Right cardiac atrium (tissue), 5 donors: ENCODE data around the gene GPC5. TPM values are rescaled to one million over a fixed set of nuclear protein-coding genes. Genes with fewer than 3 reads are reported as not detected.

Experiments
- ATAC-seq, 2 donors: fragments of 200-7000 bp; cut with Tn5 transposase; one replicate each; pipeline versions ENCODE4 v1.8.0 to v1.9.1; 2020; ENCODE audit warnings: moderate library complexity in 2 of 2, mild to moderate bottlenecking in 1 of 2
- DNase-seq, 3 donors: peaks; one replicate each; pipeline ENCODE4 v3.0.0-alpha.2; 2020
- H3K27ac ChIP-seq: one replicate; pipeline ENCODE4 v1.5.1; 2013; ENCODE audit warnings: mild to moderate bottlenecking, low read length, control low read depth, moderate library complexity
- H3K27me3 ChIP-seq: one replicate; pipeline ENCODE4 v1.6.1; 2013; ENCODE audit not compliant: control insufficient read depth, insufficient read depth
- H3K4me1 ChIP-seq: one replicate; pipeline ENCODE4 v1.6.1; 2013; ENCODE audit warnings: low read length; ENCODE audit not compliant: control insufficient read depth, insufficient read depth
- H3K4me3 ChIP-seq: one replicate; pipeline ENCODE4 v1.5.1; 2013; ENCODE audit warnings: low read length, control low read depth
- H3K9me3 ChIP-seq: one replicate; pipeline ENCODE4 v1.6.1; 2013; ENCODE audit warnings: low read length; ENCODE audit not compliant: control insufficient read depth
- WGBS: extraction: QIAGEN DNeasy Blood & Tissue Kit; methylation state at CpG from one replicate; pipeline ENCODE4 v1.1.7; 2013; 5-methylcytosine and 5-hydroxymethylcytosine counted together
- intact Hi-C, 4 donors: fragments of 100-400 bp; cut with DNase I; formaldehyde crosslinking; loops; one replicate each; pipeline versions ENCODE4 v1.11.0 to v1.14.0; 2022 to 2023
- polyA plus RNA-seq: library from polyadenylated mRNA; stranded (reverse); fragments of 200-250 nt; gene quantifications from one replicate; pipeline ENCODE4 v1.2.3, GENCODE V29; 2013
- total RNA-seq, 4 donors: library from RNA; stranded (reverse); fragmentation: NEBNext Ultra II Directional; extraction: Animal tissue kit (Norgen Biotek cat#: 25700); gene quantifications; one replicate each; pipeline ENCODE4 v1.2.1, GENCODE V29; 2021
- donor health status: healthy with polysubstance abuse.
- donor health status: DM: no; HTN: yes; CAD: no.
- donor health status: DM: no; HTN: no; CAD: no.
- donor health status: DM: no; HTN: yes; CAD: no; lungs with severe emphysema.
- donor health status: DM: yes; HTN: yes; CAD: no.

GPC5 gene
- total and polyA plus RNA-seq, 5 donors: 0.99 to 4.3 (median 2.6) TPM

DNA sequence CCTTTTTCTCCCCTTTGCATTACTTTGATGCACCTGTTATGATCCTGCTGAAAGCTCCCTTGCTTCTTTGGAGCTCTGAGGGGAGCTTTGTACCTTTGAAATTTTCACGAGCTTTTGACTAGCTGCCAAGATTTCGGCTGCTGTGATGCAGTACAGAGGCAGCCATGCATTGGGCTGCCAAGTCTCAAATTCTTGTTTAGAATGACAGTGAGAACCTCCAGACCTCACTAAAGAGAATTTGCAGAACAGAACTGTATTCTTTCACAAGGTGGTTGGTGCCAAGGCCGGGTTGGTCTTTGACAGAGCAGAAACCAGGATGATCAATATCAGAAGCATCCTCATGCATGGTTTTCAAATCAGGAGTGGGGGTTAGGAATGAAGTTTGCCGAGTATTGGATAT, 414.8 kb downstream of the GPC5 start:
- Histone ChIP-seq H3K4me3 (no peak overlapping the region), H3K27me3 (no peaks in the 10 kb centered on the region), H3K4me1 (no peaks in the 10 kb centered on the region), H3K9me3 (no peaks in the 10 kb centered on the region), H3K27ac (no peak overlapping the region)
- DNase-seq: peak in 1 of 3 donors; percentile 9
- WGBS: 17% methylated on average over 4 of the region's 4 CpGs
- intact Hi-C loops: no loop called here
- peak in 1 of 2 donors; percentile 54 for ATAC-seq

DNA sequence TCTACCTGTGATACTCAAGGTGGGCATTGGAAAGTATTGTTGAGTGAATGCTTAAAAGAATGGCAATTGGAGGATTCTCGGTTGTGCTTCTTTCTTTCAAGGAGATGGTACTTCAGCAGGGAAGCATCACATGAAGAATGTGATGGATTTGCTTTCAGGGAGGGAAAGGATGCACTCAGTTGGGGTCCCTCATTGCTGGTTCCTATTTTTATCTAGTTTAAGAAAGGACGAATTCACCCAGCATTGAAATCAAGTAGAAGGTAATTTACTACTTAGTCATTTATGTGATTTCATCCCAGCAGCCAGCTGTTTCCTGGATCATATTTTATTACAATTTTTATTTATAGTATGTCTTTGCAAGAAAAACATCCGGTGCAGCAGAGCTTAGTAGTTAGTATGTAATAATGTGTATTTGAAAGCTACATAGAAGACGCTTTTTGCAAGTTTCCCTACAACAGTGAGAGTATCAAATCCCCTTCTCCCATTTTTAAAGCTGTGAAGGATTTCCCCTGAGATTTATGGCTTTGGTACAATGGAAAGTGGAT, 417.9 kb downstream of the GPC5 start:
- Histone ChIP-seq H3K9me3 (no peaks in the 10 kb centered on the region), H3K4me3 (no peak overlapping the region), H3K27ac (no peak overlapping the region), H3K27me3 (no peaks in the 10 kb centered on the region), H3K4me1 (no peaks in the 10 kb centered on the region)
- intact Hi-C loops: no loop called here
- no peak for DNase-seq
- no peak for ATAC-seq
- 49% methylated on average over 4 of the region's 4 CpGs for WGBS

DNA sequence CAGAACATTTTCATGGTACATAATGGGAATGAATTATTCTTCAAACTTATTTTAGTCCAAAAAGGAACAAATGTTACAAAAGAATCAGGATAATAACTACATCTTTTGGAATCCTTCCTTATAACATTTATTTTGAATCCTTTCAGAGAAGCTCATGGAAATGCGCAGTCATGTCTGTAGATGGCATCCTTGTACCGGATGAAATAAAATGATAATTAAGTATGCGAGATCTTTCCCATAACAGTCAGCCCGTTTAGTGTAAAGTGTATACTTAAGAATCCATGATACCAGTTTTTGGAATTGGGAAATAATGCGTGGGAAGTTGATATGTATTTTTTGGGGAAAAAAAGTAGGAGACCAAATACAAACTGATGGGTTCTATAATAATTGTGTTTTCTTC, 418.8 kb downstream of the GPC5 start:
- Histone ChIP-seq H3K4me1 (no peaks in the 10 kb centered on the region), H3K27me3 (no peaks in the 10 kb centered on the region), H3K9me3 (no peaks in the 10 kb centered on the region), H3K4me3 (no peak overlapping the region), H3K27ac (no peak overlapping the region)
- 31% methylated on average over 5 of the region's 5 CpGs for WGBS
- DNase-seq (no peak), ATAC-seq (peak in 1 of 2 donors; percentile 50)
- intact Hi-C loops: no loop called here

DNA sequence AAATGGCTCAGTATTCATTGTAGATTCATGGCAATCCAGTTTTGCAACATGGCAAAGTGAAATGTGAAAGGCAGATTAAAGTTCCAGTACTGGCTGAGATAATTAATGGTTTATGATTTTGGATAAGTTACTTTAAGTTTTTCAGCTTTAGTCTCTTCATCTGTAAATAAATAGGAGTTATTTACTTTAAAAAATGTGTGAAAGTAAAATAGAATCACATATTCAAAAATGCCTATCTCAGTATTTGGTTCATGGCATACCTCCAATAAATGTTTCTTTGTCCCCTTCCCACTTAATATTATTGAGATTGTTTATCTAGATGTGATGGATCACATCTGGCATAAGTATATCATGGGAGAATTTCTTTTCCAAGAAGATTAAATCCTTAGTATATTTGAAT, 426.0 kb downstream of the GPC5 start:
- intact Hi-C loops: no loop called here
- no peak for ATAC-seq
- DNase-seq: no peak

DNA sequence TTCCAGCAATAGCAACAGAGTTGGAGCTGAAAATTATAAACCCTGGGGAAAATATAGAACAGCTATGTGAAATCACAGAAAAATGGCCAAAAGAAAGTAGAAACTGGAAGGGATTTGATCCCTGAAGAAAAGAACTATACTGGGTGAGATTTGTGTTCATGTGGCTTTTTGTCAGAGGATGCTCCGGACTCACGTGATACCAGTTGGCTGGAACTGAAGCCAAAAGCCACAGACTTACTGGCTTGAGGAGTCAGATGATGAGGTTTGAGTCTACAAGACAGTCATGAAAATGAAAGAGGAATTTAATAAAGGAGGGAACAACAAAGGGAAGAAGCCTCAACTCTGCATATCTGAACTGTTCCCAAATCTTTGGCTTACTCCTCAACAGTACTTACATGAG, 427.1 kb downstream of the GPC5 start:
- WGBS: 68% methylated on average over 2 of the region's 2 CpGs
- Histone ChIP-seq H3K4me1 (no peaks in the 10 kb centered on the region), H3K4me3 (no peak overlapping the region), H3K27ac (no peak overlapping the region), H3K27me3 (no peaks in the 10 kb centered on the region), H3K9me3 (no peaks in the 10 kb centered on the region)
- intact Hi-C loops: no loop called here
- DNase-seq (no peak), ATAC-seq (no peak)

More for the DNA sequence above, 426.0 kb downstream of the GPC5 start:
- H3K4me3 ChIP-seq: no peak overlapping the region
- H3K27ac ChIP-seq: no peak overlapping the region
- H3K27me3 ChIP-seq: no peaks in the 10 kb centered on the region
- no peaks in the 10 kb centered on the region for H3K9me3 ChIP-seq
- no peaks in the 10 kb centered on the region for H3K4me1 ChIP-seq

DNA sequence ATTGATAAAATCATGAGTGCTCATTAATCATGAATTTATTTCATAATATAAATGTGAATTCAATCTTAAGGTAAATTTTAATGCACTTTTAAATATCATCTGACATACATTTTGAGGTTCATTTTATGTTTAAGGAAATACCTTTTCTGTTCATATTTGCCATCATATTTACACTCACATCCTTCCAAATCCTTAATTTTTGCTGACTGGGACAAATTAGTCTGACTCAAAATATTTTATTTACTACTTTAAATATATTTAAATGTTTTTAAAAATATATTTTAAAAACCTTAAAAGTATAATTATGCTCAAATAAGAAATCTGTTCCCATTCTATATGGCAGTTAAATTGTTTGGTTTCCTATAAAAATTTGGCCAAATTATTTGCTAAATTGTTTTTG, 438.1 kb downstream of the GPC5 start:
- no peaks in the 10 kb centered on the region for H3K9me3 ChIP-seq
- intact Hi-C loops: no loop called here
- ATAC-seq: no peak

DNA sequence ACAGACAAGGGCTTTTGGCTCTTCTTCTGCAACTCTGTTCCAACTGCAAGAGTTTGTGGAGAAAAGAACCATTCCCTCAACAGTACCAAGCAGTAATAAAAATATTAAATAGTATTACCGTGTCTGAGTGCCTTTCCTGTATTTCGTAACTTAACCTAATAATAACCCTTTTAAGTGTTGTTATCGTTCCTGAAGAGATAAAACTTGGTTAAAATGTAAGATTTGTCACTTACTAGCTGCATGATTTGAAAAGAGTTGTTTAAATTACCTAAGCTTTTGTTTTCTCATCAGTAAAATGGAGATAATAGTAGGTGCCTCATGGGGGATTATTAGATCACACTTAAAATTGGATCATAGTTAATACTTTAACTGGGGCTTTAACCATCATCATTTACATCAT, 447.2 kb downstream of the GPC5 start:
- Histone ChIP-seq H3K4me1 (no peaks in the 10 kb centered on the region), H3K27ac (no peak overlapping the region), H3K27me3 (no peaks in the 10 kb centered on the region), H3K9me3 (no peaks in the 10 kb centered on the region), H3K4me3 (no peak overlapping the region)
- no peak for ATAC-seq
- intact Hi-C loops: no loop called here
- WGBS: 28% methylated on average over 3 of the region's 3 CpGs
- DNase-seq: no peak

More for the DNA sequence above, 438.1 kb downstream of the GPC5 start:
- H3K4me1 ChIP-seq: no peaks in the 10 kb centered on the region
- no peaks in the 10 kb centered on the region for H3K27me3 ChIP-seq
- no peak overlapping the region for H3K4me3 ChIP-seq
- DNase-seq: no peak
- H3K27ac ChIP-seq: no peak overlapping the region

DNA sequence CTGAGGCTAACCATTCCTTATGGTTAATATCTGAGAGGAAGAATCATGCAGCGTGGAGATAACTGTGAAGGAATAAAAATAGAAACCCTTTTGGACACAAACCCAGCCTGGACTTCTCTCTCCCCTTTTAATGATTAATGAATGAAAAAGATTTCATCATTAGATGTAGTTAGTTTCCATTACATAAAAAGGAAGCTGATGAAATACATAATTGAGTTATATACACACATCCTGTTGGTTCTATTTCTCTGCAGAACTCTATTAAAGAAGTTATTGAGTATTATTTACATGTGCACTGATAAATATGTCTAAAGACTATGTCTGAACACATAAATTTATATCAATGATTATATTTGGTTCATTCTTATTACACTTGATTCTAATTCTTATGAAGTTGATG, 465.3 kb downstream of the GPC5 start:
- Histone ChIP-seq H3K9me3 (no peaks in the 10 kb centered on the region), H3K4me1 (no peaks in the 10 kb centered on the region), H3K27ac (no peak overlapping the region), H3K27me3 (no peaks in the 10 kb centered on the region), H3K4me3 (no peak overlapping the region)
- intact Hi-C loops: no loop called here
- DNase-seq: no peak
- ATAC-seq: no peak
- 20% methylated on average over 1 of the region's 1 CpG for WGBS

DNA sequence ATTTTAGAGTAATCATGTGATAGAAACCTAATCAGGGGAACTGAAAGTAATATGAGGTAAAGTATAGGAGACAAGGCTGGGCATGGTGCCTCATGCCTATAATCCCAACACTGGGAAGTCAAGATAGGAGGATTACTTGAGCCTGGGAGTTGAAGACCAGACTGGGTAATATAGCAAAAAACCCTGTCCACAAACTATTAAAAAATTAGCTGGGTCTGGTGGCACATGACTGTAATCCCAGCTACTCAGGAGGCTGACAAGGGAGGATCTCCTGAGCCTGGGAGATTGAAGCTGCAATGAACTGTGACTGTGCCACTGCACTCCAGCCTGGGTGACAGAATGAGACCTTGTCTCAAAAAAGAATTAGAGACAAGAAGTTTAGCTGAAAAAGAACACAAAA, 469.9 kb downstream of the GPC5 start:
- H3K9me3 ChIP-seq: no peaks in the 10 kb centered on the region
- intact Hi-C loops: no loop called here
- no peak for DNase-seq
- H3K4me3 ChIP-seq: no peak overlapping the region
- no peaks in the 10 kb centered on the region for H3K4me1 ChIP-seq
- H3K27me3 ChIP-seq: no peaks in the 10 kb centered on the region
- H3K27ac ChIP-seq: no peak overlapping the region
- ATAC-seq: no peak

DNA sequence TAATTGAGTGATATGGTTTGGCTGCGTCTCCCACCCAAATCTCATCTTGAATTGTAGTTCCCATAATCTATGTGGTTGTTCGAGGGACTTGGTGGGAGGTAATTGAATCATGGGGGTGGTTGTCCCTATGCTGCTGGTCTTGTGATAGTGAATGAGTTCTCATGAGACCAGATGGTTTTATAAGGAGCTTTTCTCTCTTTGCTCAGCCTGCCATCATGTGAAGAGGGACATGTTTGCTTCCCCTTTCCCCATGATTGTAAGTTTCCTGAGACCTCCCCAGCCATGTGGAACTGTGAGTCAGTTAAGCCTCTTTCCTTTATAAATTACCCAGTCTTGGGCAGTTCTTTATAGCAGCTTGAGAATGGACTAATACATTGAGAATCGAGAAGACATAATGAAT, 480.1 kb downstream of the GPC5 start:
- no peak overlapping the region for H3K27ac ChIP-seq
- H3K4me3 ChIP-seq: no peak overlapping the region
- DNase-seq (no peak), ATAC-seq (no peak)
- H3K27me3 ChIP-seq: no peaks in the 10 kb centered on the region
- no peaks in the 10 kb centered on the region for H3K4me1 ChIP-seq
- intact Hi-C loops: no loop called here
- WGBS: 84% methylated on average over 3 of the region's 3 CpGs
- H3K9me3 ChIP-seq: no peaks in the 10 kb centered on the region

DNA sequence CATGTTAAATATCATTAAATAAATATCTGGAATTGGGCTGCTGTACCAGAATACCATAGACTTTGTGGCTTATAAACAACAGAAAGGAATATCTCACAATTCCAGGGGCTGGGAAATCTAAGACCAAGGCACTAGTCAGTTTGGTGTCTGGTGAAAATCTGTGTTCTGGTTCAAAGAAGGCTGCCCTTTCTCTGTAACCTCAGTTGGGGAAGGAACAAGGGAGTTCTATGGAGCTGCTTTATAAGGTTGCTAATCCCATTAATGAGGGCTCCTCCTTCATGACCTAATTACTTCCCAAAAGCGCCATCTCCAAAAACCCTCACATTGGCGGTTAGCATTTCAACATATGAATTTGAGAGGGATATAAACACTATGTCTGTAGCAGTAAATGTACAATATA, 480.9 kb downstream of the GPC5 start:
- Histone ChIP-seq H3K27ac (no peak overlapping the region), H3K27me3 (no peaks in the 10 kb centered on the region), H3K4me1 (no peaks in the 10 kb centered on the region), H3K9me3 (no peaks in the 10 kb centered on the region), H3K4me3 (no peak overlapping the region)
- intact Hi-C loops: no loop called here
- DNase-seq: no peak
- WGBS: 95% methylated on average over 2 of the region's 2 CpGs
- ATAC-seq: no peak

DNA sequence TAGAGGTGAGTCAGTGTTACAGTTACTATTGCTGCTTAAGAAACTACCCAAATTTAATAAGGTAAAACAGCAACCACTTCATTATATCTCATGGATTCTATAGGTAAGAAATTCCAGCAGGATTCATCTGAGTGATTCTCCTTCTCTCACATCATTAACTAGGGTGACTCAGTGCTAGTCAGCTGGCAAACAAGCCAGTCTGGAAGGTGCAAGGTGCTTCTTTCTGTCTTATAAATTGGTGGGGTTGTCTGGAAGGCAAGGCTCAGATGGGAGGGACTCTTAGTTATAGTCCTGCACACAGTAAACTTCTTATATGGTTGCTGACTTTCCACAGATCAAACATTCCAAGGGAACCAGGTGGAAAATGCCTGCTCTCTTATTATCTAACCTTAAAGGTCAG, 484.5 kb downstream of the GPC5 start:
- ATAC-seq: no peak
- no peak for DNase-seq
- Histone ChIP-seq H3K4me1 (no peaks in the 10 kb centered on the region), H3K27ac (no peak overlapping the region), H3K9me3 (no peaks in the 10 kb centered on the region), H3K4me3 (no peak overlapping the region), H3K27me3 (no peaks in the 10 kb centered on the region)
- intact Hi-C loops: no loop called here
